Mesenchymal stem cell (in vitro differentiated cells and primary cell): ENCODE data around the gene OR8A1.

Experiments used
- DNase-seq: peaks from one replicate; pipeline ENCODE4 v3.0.0-alpha.2; 2013
- H2AFZ ChIP-seq: one replicate; pipeline ENCODE4 v1.6.1; 2013; ENCODE audit warnings: low read depth, mild to moderate bottlenecking, control low read depth, inconsistent platforms, low read length, moderate library complexity
- H2AK5ac ChIP-seq: 2 replicates; pipeline ENCODE4 v1.6.1; 2013; ENCODE audit warnings: low read length, moderate library complexity, mild to moderate bottlenecking, inconsistent platforms; ENCODE audit not compliant: severe bottlenecking
- H2BK120ac ChIP-seq: one replicate; pipeline ENCODE4 v1.6.1; 2013; ENCODE audit warnings: low read depth, mild to moderate bottlenecking, inconsistent platforms, low read length, moderate library complexity
- H2BK12ac ChIP-seq, 2 experiments: one replicate each; pipeline ENCODE4 v1.6.1; 2013; ENCODE audit warnings: inconsistent platforms in 2 of 2, low read length in 2 of 2, mild to moderate bottlenecking in 2 of 2, moderate library complexity in 2 of 2, control low read depth in 1 of 2
- H2BK15ac ChIP-seq: one replicate; pipeline ENCODE4 v1.6.1; 2013; ENCODE audit warnings: mild to moderate bottlenecking, low read depth, inconsistent platforms; ENCODE audit not compliant: poor library complexity, severe bottlenecking
- H2BK5ac ChIP-seq: 2 replicates; pipeline ENCODE4 v1.6.1; 2013; ENCODE audit warnings: low read depth, mild to moderate bottlenecking, low read length, control low read depth, inconsistent platforms; ENCODE audit not compliant: poor library complexity, severe bottlenecking
- H3K14ac ChIP-seq, 2 experiments: one replicate each; pipeline ENCODE4 v1.6.1; 2013; ENCODE audit warnings: inconsistent platforms in 2 of 2, low read length in 2 of 2, control low read depth in 1 of 2, mild to moderate bottlenecking in 1 of 2, moderate library complexity in 1 of 2
- H3K18ac ChIP-seq, 2 experiments: one replicate each; pipeline ENCODE4 v1.6.1; 2013; ENCODE audit warnings: inconsistent platforms in 2 of 2, low read length in 2 of 2, control low read depth in 1 of 2, low read depth in 1 of 2, mild to moderate bottlenecking in 1 of 2
- H3K23ac ChIP-seq, 2 experiments: one replicate each; pipeline ENCODE4 v1.6.1; 2013; ENCODE audit warnings: inconsistent platforms in 2 of 2, low read length in 2 of 2, mild to moderate bottlenecking in 2 of 2, moderate library complexity in 2 of 2, control low read depth in 1 of 2
- H3K27ac ChIP-seq: 2 replicates; pipeline ENCODE4 v1.5.1; 2013; ENCODE audit warnings: mild to moderate bottlenecking, moderate library complexity, low read length, control low read depth, inconsistent platforms; ENCODE audit not compliant: poor library complexity, severe bottlenecking
- H3K27me3 ChIP-seq, 2 experiments: 2 replicates each; pipeline versions ENCODE4 v1.6.1 to v1.7.0; 2013; ENCODE audit warnings: low read length in 2 of 2, mild to moderate bottlenecking in 2 of 2, moderate library complexity in 2 of 2, control low read depth in 1 of 2, inconsistent platforms in 1 of 2; ENCODE audit not compliant: control insufficient read depth in 1 of 2, insufficient read depth in 1 of 2
- H3K36me3 ChIP-seq, 2 experiments: 2 replicates each; pipeline versions ENCODE4 v1.6.1 to v1.7.0; 2013; ENCODE audit warnings: low read length in 2 of 2, control low read depth in 1 of 2, inconsistent platforms in 1 of 2, low read depth in 1 of 2, mild to moderate bottlenecking in 1 of 2; ENCODE audit not compliant: insufficient read depth in 2 of 2, control insufficient read depth in 1 of 2
- H3K4ac ChIP-seq, 2 experiments: one replicate each; pipeline ENCODE4 v1.6.1; 2013; ENCODE audit warnings: inconsistent platforms in 2 of 2, low read length in 2 of 2, mild to moderate bottlenecking in 2 of 2, moderate library complexity in 2 of 2, control low read depth in 1 of 2, low read depth in 1 of 2
- H3K4me1 ChIP-seq: 2 replicates; pipeline ENCODE4 v1.6.1; 2013; ENCODE audit warnings: low read depth, low read length, control low read depth; ENCODE audit not compliant: control insufficient read depth, insufficient read depth
- H3K4me2 ChIP-seq: 2 replicates; pipeline ENCODE4 v1.6.1; 2013; ENCODE audit warnings: low read length, mild to moderate bottlenecking, inconsistent platforms; ENCODE audit not compliant: poor library complexity, severe bottlenecking
- H3K4me3 ChIP-seq, 2 experiments: 2 replicates each; pipeline versions ENCODE4 v1.5.1 to v1.7.0; 2013; ENCODE audit warnings: low read length in 2 of 2, mild to moderate bottlenecking in 2 of 2, control low read depth in 1 of 2, low read depth in 1 of 2; ENCODE audit not compliant: insufficient read depth in 1 of 2
- H3K79me1 ChIP-seq: replicated peaks from 2 replicates; pipeline ENCODE4 v1.6.1; 2013; ENCODE audit warnings: mild to moderate bottlenecking, control low read depth, low read length, inconsistent platforms; ENCODE audit not compliant: poor library complexity, severe bottlenecking
- H3K9ac ChIP-seq: 2 replicates; pipeline ENCODE4 v1.7.0; 2013; ENCODE audit warnings: mild to moderate bottlenecking, low read length, moderate library complexity
- H3K9me3 ChIP-seq: 2 replicates; pipeline ENCODE4 v1.7.0; 2013; ENCODE audit warnings: mild to moderate bottlenecking, low read length; ENCODE audit not compliant: control insufficient read depth
- H4K8ac ChIP-seq: one replicate; pipeline ENCODE4 v1.6.1; 2013; ENCODE audit warnings: inconsistent platforms, mild to moderate bottlenecking, low read length, moderate library complexity
- H4K91ac ChIP-seq: one replicate; pipeline ENCODE4 v1.6.1; 2013; ENCODE audit warnings: mild to moderate bottlenecking, low read length, inconsistent platforms
- WGBS: methylation state at CpG from one replicate; pipeline ENCODE4 v1.1.7; 2013; ENCODE audit warnings: mixed read lengths; 5-methylcytosine and 5-hydroxymethylcytosine counted together

The OR8A1 gene

GRCh38 chr11:124581817-124582216 is 12.0 kb downstream of the OR8A1 start:
- Histone ChIP-seq H2BK12ac (no peak overlapping the region), H3K4ac (no peak overlapping the region)

GRCh38 chr11:124582565-124582964 is 12.8 kb downstream of the OR8A1 start:
- Histone ChIP-seq H2BK5ac (no peak overlapping the region), H3K4ac (no peak overlapping the region), H3K9ac (no peak overlapping the region), H3K18ac (no peak overlapping the region), H2BK12ac (no peak overlapping the region), H3K79me1 (no peaks in the 10 kb centered on the region), H3K4me1 (no peaks in the 10 kb centered on the region), H2BK15ac (no peak overlapping the region), H3K36me3 (no peaks in the 10 kb centered on the region), H2AFZ (no peak overlapping the region), H3K4me2 (no peak overlapping the region), H4K8ac (no peak overlapping the region), H3K4me3 (no peak overlapping the region), H3K9me3 (no peaks in the 10 kb centered on the region), H2AK5ac (no peak overlapping the region), H2BK120ac (no peak overlapping the region), H3K23ac (no peak overlapping the region), H3K27ac (no peak overlapping the region), H3K27me3 (peaks cover 5 to 18% of the 10 kb centered on the region in 2 experiments), H4K91ac (no peak overlapping the region), H3K14ac (no peak overlapping the region)
- WGBS, result no CpG with 5 or more reads among the region's 2 CpGs
- no peak for DNase-seq

More at GRCh38 chr11:124581817-124582216, 12.0 kb downstream of the OR8A1 start:
- Histone ChIP-seq H2AFZ (no peak overlapping the region), H3K4me2 (no peak overlapping the region), H3K18ac (no peak overlapping the region), H3K4me3 (no peak overlapping the region), H2BK15ac (no peak overlapping the region), H3K9me3 (no peaks in the 10 kb centered on the region), H3K14ac (no peak overlapping the region), H3K9ac (no peak overlapping the region), H2BK120ac (no peak overlapping the region), H3K27me3 (peaks cover 5 to 23% of the 10 kb centered on the region in 2 experiments), H3K27ac (no peak overlapping the region), H3K23ac (no peak overlapping the region), H2BK5ac (no peak overlapping the region), H2AK5ac (no peak overlapping the region), H3K79me1 (no peaks in the 10 kb centered on the region), H4K91ac (no peak overlapping the region), H3K36me3 (no peaks in the 10 kb centered on the region), H3K4me1 (no peaks in the 10 kb centered on the region), H4K8ac (no peak overlapping the region)
- no peak for DNase-seq
- WGBS, result 76% methylated on average over 6 of the region's 6 CpGs

- Histone ChIP-seq H4K8ac (no peak overlapping the region), H2BK12ac (no peak overlapping the region), H3K23ac (no peak overlapping the region), H3K79me1 (no peaks in the 10 kb centered on the region), H3K36me3 (no peaks in the 10 kb centered on the region), H2AFZ (no peak overlapping the region), H2AK5ac (no peak overlapping the region), H2BK15ac (no peak overlapping the region), H3K4me3 (no peak overlapping the region), H2BK5ac (no peak overlapping the region), H3K4ac (no peak overlapping the region), H2BK120ac (no peak overlapping the region), H3K14ac (no peak overlapping the region), H3K9me3 (no peaks in the 10 kb centered on the region), H3K9ac (no peak overlapping the region), H3K27me3 (peaks cover 5 to 12% of the 10 kb centered on the region in 2 experiments), H3K18ac (no peak overlapping the region), H3K27ac (no peak overlapping the region), H3K4me2 (no peak overlapping the region), H3K4me1 (no peaks in the 10 kb centered on the region), H4K91ac (no peak overlapping the region)
- no peak for DNase-seq
- 86% methylated on average over 8 of the region's 8 CpGs for WGBS
These were observed 14.0 kb downstream of the OR8A1 start for GRCh38 chr11:124583781-124584180.

- Histone ChIP-seq H2BK15ac (no peak overlapping the region), H3K4me3 (no peak overlapping the region), H4K91ac (no peak overlapping the region), H4K8ac (no peak overlapping the region), H3K14ac (no peak overlapping the region), H3K79me1 (no peaks in the 10 kb centered on the region), H2AFZ (no peak overlapping the region), H3K4ac (no peak overlapping the region), H3K36me3 (no peaks in the 10 kb centered on the region), H2BK120ac (no peak overlapping the region), H3K18ac (no peak overlapping the region), H3K27me3 (peaks cover 5 to 12% of the 10 kb centered on the region in 2 experiments), H3K4me2 (no peak overlapping the region), H3K27ac (no peak overlapping the region), H3K9me3 (no peaks in the 10 kb centered on the region), H3K9ac (no peak overlapping the region), H3K23ac (no peak overlapping the region), H2AK5ac (no peak overlapping the region), H2BK5ac (no peak overlapping the region), H3K4me1 (no peaks in the 10 kb centered on the region), H2BK12ac (no peak overlapping the region)
- WGBS, result 91% methylated on average over 2 of the region's 4 CpGs
- no peak for DNase-seq
These were observed 15.0 kb downstream of the OR8A1 start for GRCh38 chr11:124584681-124585372.
